CD4-positive, alpha-beta T cell treated with Interleukin-1 beta for 1 hour (primary cell): ENCODE results near the gene ARHGEF40.

ENCODE experiments used
- DNase-seq, 2 donors: peaks; one replicate each; pipeline ENCODE4 v3.0.0-alpha.2; 2020 to 2022

Gene ARHGEF40

GRCh38 chr14:21060614-21061346 lies 9.3 kb upstream of the ARHGEF40 start:
- no peak for DNase-seq

GRCh38 chr14:21061347-21061668 lies 8.8 kb upstream of the ARHGEF40 start:
- no peak for DNase-seq

DNA sequence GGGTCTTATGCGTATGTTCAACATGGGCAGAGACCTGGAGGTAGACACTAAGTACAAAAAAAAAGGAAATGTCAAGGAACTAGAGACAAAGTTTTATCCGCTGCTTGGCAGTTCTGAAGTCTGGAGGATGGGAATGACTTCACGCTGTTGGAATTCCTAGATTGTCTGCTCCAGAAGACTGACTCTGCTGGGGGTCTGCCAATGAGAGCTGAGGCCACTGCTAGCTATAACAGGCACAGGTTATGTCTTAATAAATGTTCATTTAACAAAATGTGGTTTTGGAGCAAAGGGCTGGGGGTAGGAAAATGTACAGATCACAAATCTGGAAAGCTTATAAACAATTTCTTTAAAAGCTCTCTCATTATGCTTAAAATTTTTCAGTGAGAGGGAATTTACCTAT lies 6.6 kb upstream of the ARHGEF40 start:
- no peak for DNase-seq

DNA sequence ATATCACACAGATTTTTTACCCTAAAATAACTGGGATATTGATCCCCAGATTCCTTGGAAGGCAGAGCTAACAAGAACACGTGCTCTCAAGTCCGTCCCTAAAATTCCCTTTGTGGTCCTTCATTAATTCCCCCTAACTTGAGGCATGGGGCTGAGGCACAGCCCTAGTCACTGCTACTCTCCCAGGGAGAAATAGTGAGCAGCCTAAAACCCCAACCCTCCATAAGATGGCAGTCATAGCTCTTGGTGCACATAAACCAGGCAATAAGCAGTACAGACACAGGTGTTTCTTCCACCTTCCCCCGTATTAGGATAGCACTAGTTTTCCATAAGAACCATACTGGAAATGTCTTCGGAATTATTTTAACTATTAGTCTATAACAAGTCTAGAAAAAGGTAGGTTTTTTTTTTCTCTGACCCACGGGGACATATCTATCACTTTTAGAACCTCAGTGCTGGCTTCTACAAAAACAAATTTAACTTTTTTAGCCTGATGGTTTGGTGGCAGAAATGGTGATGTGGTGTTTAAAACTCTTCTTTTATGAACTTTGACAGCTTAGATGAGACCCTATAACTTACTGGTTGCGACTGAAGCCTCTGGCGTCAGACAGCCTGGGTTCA lies 3.1 kb upstream of the ARHGEF40 start:
- DNase-seq: peak in 1 of 2 donors; percentile 39

- DNase-seq: peak; percentile 70 to 76
These were observed 1.4 kb upstream of the ARHGEF40 start for GRCh38 chr14:21068521-21069387.

- peak in 1 of 2 donors; percentile 45 for DNase-seq
These were observed 569 bp upstream of the ARHGEF40 start for GRCh38 chr14:21069388-21070082.

- DNase-seq: peak; percentile 28 to 47
These were observed 613 bp downstream of the ARHGEF40 start for GRCh38 chr14:21070610-21071224.

DNA sequence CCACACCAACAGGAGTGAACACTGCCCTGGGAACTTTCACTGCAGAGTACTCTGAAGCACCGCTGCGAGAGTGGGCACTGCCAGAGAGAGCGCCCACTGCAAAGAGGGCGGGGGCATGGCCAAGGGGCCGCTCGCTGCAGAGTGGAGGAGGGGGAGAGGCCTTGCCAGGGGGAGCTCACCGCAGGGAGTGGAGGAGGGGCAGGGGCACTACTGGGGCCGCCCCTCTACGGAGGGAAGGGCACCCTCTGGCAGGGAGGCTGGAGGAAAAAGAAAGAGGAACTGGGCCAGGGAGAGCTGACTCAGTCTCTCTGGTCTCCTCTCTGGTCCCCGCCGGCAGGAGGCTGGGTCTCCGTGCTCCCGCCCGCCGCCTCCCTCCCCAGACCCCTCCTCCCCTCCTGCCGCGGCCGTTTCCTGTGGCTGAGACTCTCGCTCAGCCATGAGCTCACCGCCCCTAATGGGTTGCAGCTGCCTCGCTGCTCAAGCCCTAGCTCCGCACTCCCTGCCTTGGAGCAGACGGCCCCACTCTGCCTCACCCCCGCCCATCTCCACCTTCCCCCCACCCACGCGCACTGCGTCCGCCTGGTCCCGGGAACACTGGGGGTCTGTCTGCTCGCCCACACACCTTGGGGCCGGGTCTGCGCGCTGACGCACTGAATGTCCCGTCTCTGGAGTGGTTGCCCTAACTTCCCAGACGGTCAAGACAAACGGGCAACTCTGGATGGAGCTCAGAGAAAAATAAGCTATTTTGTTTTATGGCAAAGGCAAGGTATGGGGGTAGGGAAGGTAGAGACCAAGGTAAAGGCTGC lies 1.3 kb downstream of the ARHGEF40 start:
- peak; percentile 59 to 80 for DNase-seq

DNA sequence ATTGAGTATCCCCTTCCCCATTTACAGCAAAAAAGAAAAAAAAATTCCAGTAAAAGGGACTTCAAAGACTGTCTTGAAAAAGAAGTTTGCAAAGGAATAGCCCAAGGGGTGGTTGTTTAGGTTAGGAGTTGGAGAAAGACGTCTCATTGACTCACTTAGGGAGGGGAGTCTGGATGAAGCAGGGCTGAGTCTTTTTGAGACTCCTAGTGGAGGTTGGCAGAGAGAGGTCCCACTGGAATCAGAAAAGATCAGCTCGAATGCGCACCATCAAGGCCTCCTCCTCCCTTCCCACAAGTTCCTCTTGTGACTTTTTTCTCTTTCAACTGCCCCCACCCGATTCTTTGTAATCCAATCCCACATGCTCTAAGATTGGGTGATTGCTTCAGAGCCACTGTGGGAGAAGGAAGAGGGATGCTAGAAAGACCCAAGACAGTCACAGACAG lies 1.9 kb downstream of the ARHGEF40 start:
- DNase-seq: no peak

DNA sequence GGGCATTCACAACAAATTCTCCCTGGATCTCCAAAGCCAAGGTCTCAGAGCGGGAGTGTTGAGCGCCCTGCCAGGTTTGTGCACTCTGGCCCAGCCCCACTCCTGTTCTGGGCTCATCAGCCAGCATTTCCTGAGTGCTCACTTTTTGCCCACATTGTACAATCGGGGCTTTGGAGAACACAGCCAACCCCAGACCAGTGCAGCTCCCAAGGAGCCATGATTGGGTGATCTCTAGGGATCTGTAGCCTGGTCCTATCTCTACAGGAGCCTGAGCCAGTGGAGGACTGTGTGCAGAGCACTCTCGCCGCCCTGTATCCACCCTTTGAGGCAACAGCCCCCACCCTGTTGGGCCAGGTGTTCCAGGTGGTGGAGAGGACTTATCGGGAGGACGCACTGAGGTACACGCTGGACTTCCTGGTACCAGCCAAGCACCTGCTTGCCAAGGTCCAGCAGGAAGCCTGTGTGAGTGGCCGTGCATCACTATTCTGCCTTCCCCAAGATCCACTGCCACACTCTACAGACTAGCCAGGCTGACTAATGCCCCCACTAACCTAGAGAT lies 2.8 kb downstream of the ARHGEF40 start:
- DNase-seq: no peak

- DNase-seq: no peak
These were observed 3.8 kb downstream of the ARHGEF40 start for GRCh38 chr14:21073921-21074320.

DNA sequence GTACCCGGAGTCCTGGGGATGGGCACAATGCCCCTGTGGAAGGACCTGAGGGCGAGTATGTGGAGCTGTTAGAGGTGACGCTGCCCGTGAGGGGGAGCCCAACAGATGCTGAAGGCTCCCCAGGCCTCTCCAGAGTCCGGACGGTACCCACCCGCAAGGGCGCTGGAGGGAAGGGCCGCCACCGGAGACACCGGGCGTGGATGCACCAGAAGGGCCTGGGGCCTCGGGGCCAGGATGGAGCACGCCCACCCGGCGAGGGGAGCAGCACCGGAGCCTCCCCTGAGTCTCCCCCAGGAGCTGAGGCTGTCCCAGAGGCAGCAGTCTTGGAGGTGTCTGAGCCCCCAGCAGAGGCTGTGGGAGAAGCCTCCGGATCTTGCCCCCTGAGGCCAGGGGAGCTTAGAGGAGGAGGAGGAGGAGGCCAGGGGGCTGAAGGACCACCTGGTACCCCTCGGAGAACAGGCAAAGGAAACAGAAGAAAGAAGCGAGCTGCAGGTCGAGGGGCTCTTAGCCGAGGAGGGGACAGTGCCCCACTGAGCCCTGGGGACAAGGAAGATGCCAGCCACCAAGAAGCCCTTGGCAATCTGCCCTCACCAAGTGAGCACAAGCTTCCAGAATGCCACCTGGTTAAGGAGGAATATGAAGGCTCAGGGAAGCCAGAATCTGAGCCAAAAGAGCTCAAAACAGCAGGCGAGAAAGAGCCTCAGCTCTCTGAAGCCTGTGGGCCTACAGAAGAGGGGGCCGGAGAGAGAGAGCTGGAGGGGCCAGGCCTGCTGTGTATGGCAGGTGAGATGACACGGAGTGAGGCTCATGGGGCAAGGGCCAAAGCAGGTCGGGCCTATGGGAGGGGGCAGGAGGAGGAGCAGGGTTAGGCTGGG lies 4.5 kb downstream of the ARHGEF40 start:
- DNase-seq: no peak

DNA sequence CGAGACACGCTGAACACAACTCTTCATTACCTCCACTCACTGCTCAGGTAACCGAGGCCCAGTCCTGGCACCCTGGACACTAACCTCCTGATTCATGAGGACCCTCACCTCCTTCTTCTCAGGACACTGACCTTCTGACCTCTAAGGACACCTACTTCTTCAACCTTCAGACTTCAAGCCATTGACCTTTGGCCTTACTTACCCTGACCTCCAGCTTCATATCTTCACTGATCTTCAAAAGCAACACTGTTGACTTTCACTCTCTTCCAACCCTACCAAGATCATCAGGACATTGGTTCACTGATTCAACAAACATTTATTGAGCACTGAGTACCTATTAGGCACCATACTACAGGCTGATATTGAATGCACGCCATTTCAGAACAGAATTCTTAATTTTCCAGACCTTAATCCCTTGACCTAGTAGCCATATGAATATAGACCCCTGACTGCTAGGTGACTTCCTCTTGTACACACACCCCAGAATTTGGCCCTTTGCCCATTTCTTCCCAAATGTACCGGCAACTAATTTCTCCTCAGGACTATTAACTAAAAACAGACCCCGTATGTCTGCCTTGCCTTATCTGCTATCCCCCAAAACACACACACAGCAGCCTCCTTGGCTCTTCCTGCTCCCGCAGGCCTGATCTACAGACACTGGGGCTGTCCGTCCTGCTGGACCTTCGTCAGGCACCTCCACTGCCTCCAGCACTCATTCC lies 5.8 kb downstream of the ARHGEF40 start:
- DNase-seq: no peak

- DNase-seq: no peak
These were observed 7.6 kb downstream of the ARHGEF40 start for GRCh38 chr14:21077672-21078071.

GRCh38 chr14:21078287-21078686 lies 8.2 kb downstream of the ARHGEF40 start:
- DNase-seq: no peak

GRCh38 chr14:21078726-21079125 lies 8.6 kb downstream of the ARHGEF40 start:
- DNase-seq: no peak

- DNase-seq: no peak
These were observed 11.5 kb downstream of the ARHGEF40 start for GRCh38 chr14:21081521-21082142.

- no peak for DNase-seq
These were observed 13.6 kb downstream of the ARHGEF40 start for GRCh38 chr14:21083565-21084325.
